Measurements from ENCODE around the gene TTC34. TPM values are rescaled to one million over a fixed set of nuclear protein-coding genes. Genes with fewer than 3 reads are reported as not detected.

Gene TTC34
- total RNA-seq = 0.27 TPM

GRCh38 chr1:2801535-2802291 lies at the start of gene TTC34:
Gene TTC34 (minus strand): TSS chr1:2801693. CDS start chr1:2800827, 866 bp downstream.

GRCh38 chr1:2632561-2633361 lies 168.7 kb downstream of the TTC34 start, which contains the start of gene MMEL1:
Gene MMEL1 (minus strand): TSS chr1:2633016. CDS start chr1:2629484, 3,532 bp downstream.

GRCh38 chr1:2586154-2587070 lies 215.1 kb downstream of the TTC34 start, which contains the start of gene PRXL2B:
Gene PRXL2B (plus strand): TSS chr1:2586777. CDS start chr1:2586886, 109 bp downstream.

Other genes starting within 250 kb of the TTC34 start
- gene TNFRSF14, start 245.3 kb downstream of the TTC34 start, total RNA-seq = 50.0 TPM
- gene PRXL2B, start 214.9 kb downstream of the TTC34 start, total RNA-seq = 17.4 TPM
- gene MMEL1, start 168.7 kb downstream of the TTC34 start, total RNA-seq = 2.4 TPM
- gene ACTRT2, start 219.8 kb upstream of the TTC34 start, total RNA-seq = not detected

All from camera-type eye (tissue), 1 donor.